ENCODE data around the gene OLAH.

GRCh38 chr10:15113766-15114165, 70.0 kb downstream of the OLAH start:
- TF ChIP-seq, protein P1, sequence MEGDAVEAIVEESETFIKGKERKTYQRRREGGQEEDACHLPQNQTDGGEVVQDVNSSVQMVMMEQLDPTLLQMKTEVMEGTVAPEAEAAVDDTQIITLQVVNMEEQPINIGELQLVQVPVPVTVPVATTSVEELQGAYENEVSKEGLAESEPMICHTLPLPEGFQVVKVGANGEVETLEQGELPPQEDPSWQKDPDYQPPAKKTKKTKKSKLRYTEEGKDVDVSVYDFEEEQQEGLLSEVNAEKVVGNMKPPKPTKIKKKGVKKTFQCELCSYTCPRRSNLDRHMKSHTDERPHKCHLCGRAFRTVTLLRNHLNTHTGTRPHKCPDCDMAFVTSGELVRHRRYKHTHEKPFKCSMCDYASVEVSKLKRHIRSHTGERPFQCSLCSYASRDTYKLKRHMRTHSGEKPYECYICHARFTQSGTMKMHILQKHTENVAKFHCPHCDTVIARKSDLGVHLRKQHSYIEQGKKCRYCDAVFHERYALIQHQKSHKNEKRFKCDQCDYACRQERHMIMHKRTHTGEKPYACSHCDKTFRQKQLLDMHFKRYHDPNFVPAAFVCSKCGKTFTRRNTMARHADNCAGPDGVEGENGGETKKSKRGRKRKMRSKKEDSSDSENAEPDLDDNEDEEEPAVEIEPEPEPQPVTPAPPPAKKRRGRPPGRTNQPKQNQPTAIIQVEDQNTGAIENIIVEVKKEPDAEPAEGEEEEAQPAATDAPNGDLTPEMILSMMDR (optimal IDR thresholded peaks at IDR 0.05 in 1 of 3, IDR thresholded peaks at IDR 0.05 in 1 of 3, conservative IDR thresholded peaks at IDR 0.05 in 1 of 3; ENCODE audit: extremely low read depth in 1 of 3, insufficient read depth in 2 of 3, low read length in 3 of 3): no peak
- no peak for TF ChIP-seq EZH2 (IDR thresholded peaks at IDR 0.05; ENCODE audit: low read length)

All from keratinocyte (primary cell).